ENCODE measurements around the gene SPINK5.

GRCh38 chr5:148020257-148020988 is 43.4 kb upstream of the SPINK5 start:
- TF ChIP-seq SETDB1 (IDR thresholded peaks at IDR 0.05; ENCODE audit: insufficient read length, low read length) (no peak), PATZ1 (tag by site-specific recombination; IDR thresholded peaks at IDR 0.05) (no peak), ZNF555 (tag by site-specific recombination; conservative IDR thresholded peaks at IDR 0.05) (no peak), ZNF704 (tag by site-specific recombination; IDR thresholded peaks at IDR 0.05) (no peak), ZIC2 (tag by site-specific recombination; IDR thresholded peaks at IDR 0.05) (no peak)
- TF ChIP-seq, protein P1, sequence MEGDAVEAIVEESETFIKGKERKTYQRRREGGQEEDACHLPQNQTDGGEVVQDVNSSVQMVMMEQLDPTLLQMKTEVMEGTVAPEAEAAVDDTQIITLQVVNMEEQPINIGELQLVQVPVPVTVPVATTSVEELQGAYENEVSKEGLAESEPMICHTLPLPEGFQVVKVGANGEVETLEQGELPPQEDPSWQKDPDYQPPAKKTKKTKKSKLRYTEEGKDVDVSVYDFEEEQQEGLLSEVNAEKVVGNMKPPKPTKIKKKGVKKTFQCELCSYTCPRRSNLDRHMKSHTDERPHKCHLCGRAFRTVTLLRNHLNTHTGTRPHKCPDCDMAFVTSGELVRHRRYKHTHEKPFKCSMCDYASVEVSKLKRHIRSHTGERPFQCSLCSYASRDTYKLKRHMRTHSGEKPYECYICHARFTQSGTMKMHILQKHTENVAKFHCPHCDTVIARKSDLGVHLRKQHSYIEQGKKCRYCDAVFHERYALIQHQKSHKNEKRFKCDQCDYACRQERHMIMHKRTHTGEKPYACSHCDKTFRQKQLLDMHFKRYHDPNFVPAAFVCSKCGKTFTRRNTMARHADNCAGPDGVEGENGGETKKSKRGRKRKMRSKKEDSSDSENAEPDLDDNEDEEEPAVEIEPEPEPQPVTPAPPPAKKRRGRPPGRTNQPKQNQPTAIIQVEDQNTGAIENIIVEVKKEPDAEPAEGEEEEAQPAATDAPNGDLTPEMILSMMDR (tag by site-specific recombination; IDR thresholded peaks at IDR 0.05) = no peak
- TF ChIP-seq, protein P2, sequence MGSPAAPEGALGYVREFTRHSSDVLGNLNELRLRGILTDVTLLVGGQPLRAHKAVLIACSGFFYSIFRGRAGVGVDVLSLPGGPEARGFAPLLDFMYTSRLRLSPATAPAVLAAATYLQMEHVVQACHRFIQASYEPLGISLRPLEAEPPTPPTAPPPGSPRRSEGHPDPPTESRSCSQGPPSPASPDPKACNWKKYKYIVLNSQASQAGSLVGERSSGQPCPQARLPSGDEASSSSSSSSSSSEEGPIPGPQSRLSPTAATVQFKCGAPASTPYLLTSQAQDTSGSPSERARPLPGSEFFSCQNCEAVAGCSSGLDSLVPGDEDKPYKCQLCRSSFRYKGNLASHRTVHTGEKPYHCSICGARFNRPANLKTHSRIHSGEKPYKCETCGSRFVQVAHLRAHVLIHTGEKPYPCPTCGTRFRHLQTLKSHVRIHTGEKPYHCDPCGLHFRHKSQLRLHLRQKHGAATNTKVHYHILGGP (tag by site-specific recombination; IDR thresholded peaks at IDR 0.05) = no peak
